Stimulated activated CD4-positive, alpha-beta T cell treated with anti-CD3 and anti-CD28 coated beads, TNF-alpha, amount 100 ng/mL, for 1 hour (primary cell): ENCODE measurements around the gene SERPINB3.
"Not testable (repeated sequence)": the region's sequence is repeated elsewhere in the genome, so short reads cannot be mapped to it uniquely, and the experiment has no call there.

Experiments used
- DNase-seq, 3 donors: peaks; one replicate each; pipeline ENCODE4 v3.0.0-alpha.2; 2020; ENCODE audit warnings: low read depth in 3 of 3, low spot score in 1 of 3

The SERPINB3 gene

GRCh38 chr18:63648241-63648640, 13.5 kb downstream of the SERPINB3 start:
- DNase-seq: no peak

GRCh38 chr18:63646936-63647335, 14.8 kb downstream of the SERPINB3 start:
- DNase-seq: no peak

- DNase-seq: not testable (repeated sequence)
Observed at GRCh38 chr18:63644694-63645093, 17.0 kb downstream of the SERPINB3 start.

- not testable (repeated sequence) for DNase-seq
Observed at GRCh38 chr18:63644142-63644541, 17.6 kb downstream of the SERPINB3 start, which contains the start of gene SERPINB4. SERPINB4 (minus strand) TSS chr18:63644256; CDS start chr18:63643577, 679 bp downstream.

GRCh38 chr18:63642668-63643356, 18.9 kb downstream of the SERPINB3 start:
- DNase-seq: not testable (repeated sequence)

- DNase-seq: not testable (repeated sequence)
Observed at GRCh38 chr18:63641157-63641680, 20.5 kb downstream of the SERPINB3 start.

- DNase-seq: no peak
Observed at GRCh38 chr18:63637703-63638102, 24.0 kb downstream of the SERPINB3 start.

- DNase-seq: no peak
Observed at GRCh38 chr18:63627819-63628218, 33.9 kb downstream of the SERPINB3 start.

- no peak for DNase-seq
Observed at GRCh38 chr18:63626431-63626830, 35.3 kb downstream of the SERPINB3 start.

GRCh38 chr18:63624863-63625262, 36.8 kb downstream of the SERPINB3 start:
- DNase-seq: no peak

GRCh38 chr18:63619661-63620060, 42.0 kb downstream of the SERPINB3 start:
- no peak for DNase-seq

- no peak for DNase-seq
Observed at GRCh38 chr18:63617915-63618234, 43.8 kb downstream of the SERPINB3 start.

GRCh38 chr18:63617049-63617914, 44.4 kb downstream of the SERPINB3 start:
- no peak for DNase-seq

- no peak for DNase-seq
Observed at GRCh38 chr18:63613420-63613819, 48.3 kb downstream of the SERPINB3 start.

- DNase-seq: no peak
Observed at GRCh38 chr18:63606526-63606925, 55.2 kb downstream of the SERPINB3 start.
